ENCODE data around the gene TMEM271.

TMEM271 gene

GRCh38 chr4:576245-576821 lies at the start of gene TMEM271:
TMEM271 (minus strand) TSS chr4:576295; CDS start chr4:576062, 233 bp downstream.
- no peak for DNase-seq

GRCh38 chr4:625631-626161 lies 49.6 kb upstream of the TMEM271 start:
- DNase-seq: no peak

- no peak for DNase-seq
These were observed 48.9 kb upstream of the TMEM271 start, which contains the start of gene PDE6B for GRCh38 chr4:624705-625590. PDE6B (plus strand) TSS chr4:625573; CDS start chr4:625627, 54 bp downstream.

DNA sequence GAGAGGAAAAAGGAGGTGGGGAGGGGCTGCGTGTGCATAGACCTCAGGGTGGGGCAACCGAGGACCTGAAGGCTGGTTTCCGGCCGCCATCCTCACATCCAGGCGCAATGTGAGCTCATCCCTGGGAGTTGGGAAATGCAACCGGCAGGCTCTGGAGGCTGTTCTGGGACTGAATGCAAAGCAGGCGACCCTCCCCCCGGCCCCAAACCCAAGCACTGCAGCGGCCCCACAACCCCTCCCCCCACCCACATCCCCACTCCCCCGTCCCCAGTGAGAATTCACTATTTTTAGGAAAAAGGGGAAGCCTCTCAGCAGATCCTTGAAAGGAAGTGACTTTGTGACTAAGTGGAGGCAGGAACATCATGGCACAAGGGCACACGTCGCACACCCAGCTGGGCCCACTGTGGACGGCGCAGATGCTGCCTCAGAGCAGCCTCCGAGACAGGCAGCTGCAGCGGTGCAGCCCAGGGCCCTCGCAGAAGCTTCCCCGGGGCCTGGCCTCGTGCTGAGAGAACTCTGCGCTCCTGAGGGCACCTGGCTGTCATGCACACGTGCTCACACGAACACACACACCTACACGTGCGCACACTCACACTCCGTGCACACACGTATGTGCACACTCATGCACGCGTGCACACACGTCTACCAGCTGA lies 47.9 kb upstream of the TMEM271 start:
- no peak for DNase-seq

DNA sequence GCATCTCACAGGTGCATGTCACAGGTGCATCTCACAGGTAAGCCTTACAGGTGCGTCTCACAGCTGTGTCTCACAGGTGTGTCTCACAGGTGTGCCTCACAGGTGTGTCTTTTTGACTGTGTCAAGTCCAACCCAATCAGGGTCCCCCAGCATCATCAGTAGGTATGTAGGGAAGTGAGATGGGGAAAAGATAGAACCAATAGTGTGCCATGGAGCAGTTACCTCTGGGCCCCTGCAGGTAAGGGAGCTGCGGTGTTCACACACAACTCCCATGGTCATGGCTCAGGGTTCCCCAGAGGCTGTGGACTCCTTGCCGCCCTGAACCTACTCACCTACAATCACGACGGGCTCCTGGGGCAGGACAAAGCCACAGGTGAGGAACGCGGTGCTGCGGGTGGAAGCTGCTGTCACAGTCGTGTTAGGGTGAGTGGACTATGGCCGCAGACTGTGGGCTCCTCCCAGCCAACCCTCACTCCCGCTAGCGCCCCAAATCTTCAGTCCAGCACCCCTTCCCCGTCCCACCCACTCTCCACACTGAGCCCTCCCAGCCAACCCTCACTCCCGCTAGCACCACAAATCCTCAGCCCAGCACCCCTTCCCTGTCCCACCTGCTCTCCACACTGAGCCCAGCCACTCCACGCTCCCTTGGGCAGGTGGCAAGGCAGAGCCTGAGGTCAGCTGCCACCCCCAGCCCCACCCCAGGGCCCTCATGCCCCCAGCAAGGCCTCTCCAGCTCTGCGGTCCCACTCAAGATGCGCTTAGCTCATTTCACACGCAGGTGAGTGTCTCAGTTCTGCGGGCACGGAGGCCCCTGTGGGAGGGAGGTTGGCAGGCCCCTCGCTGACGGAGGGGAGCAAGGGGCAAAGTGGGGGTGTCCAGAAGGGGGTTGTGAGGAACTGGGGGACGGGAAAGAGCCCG lies 47.2 kb upstream of the TMEM271 start:
- DNase-seq: no peak

DNA sequence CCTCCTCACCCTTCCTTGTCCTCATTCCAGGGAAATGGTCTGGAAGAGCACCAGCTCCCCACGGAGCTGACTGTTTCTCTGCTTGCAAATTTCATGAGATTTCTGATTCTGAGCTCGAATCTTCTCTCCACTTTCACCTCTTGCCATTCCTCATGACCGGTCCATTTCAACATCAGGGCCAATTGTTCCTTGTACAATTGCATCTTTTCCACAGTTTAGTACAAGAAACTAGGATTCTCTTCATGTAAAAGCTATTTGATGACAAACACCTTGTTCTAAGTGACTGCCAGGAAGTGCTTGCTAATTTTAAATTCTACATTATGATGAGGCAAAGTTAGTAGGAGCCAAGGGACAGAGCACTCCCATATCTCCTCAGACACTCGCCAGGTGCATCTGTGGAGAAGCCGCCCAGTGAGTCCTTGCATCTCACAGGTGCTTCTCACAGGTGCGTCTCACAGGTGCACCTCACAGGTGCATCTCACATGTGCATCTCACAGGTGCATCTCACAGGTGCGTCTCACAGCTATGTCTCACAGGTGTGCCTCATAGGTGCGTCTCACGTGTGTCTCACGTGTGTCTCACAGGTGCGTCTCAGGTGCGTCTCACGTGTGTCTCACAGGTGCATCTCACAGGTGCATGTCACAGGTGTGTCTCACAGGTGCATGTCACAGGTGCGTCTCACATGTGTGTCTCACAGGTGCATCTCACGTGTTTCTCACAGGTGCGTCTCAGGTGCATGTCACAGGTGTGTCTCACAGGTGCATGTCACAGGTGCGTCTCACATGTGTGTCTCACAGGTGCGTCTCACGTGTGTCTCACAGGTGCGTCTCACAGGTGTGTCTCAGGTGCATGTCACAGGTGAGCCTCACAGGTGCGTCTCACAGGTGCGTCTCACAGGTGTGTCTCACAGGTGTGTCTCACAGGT lies 46.2 kb upstream of the TMEM271 start:
- no peak for DNase-seq

DNA sequence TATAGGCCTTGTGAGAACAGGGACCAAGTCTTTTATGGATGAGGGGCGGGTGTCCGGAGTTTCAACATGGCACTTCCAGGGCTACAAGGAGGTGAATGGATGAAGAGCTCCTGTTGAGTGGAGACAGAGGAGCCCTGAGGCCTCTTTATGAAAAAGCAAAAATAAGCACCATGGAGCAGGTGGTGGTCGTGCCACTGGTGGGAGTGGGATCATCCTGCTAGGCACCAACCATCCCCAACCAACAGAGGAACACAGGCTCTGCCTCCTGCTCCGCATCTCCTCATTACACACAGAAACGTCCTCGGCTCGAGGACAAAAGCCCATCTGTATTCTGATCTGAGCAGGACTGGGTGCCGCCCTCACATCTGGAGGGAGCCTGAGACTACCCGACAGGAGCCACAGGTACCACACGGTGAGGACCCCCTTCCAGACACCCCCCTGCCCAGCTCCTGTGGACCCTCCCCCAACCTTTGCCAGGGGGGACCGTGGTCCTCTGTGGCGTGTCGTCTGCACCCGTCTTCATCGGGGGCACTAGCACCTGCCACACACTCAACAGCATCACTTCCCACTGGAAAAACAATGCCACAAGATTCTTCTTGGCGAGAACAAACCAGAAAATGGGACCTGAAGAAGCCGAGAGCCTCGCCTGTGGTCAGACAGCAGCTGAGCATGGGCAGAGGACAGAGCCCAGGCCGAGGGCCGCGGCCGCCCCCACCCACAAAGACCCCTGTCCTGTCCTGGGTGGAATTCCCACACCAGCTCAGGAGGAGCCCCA lies 45.4 kb upstream of the TMEM271 start:
- no peak for DNase-seq

DNA sequence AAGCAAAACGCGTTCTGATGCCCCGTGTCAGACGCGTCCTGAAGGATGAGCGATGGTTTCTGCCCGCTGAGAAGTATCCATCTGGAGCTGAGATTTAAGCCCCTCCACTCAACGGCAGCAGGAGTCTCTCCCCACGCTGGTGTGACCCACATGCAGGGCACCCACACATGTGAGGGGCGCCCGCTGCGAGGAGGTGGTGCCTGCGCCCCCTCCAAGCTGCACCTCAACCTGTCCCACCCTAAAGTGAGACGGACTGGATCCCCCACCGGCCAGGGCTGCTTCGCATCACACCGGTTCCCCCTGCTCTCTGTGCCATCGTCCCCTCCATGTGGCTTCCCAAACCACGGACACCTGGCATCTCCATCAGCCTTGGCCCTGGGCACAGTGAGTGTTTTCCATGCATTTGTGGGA lies 44.8 kb upstream of the TMEM271 start:
- DNase-seq: no peak

DNA sequence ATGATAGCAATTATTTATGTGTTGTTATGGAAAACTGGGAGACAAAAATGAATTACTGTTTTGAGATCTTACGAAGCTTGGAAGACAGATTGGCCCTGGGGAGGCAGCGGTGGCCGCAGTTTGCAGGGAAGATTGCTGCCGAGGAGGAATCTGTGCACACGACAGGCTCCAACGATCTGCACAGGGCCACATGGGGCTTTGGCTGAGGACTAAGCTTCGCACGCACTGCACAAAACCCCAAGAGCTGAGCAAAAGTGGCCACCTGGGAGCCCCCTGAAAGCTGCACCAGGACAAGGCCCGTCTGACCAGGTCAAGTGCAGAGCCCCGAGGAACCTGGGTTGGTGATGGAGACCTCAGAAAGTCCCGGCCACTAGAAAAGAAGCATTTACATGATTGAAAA lies 44.1 kb upstream of the TMEM271 start:
- DNase-seq: no peak

GRCh38 chr4:617644-618641 lies 41.8 kb upstream of the TMEM271 start:
- no peak for DNase-seq

GRCh38 chr4:616911-617643 lies 41.0 kb upstream of the TMEM271 start:
- DNase-seq: no peak

GRCh38 chr4:616091-616490 lies 40.0 kb upstream of the TMEM271 start:
- no peak for DNase-seq

DNA sequence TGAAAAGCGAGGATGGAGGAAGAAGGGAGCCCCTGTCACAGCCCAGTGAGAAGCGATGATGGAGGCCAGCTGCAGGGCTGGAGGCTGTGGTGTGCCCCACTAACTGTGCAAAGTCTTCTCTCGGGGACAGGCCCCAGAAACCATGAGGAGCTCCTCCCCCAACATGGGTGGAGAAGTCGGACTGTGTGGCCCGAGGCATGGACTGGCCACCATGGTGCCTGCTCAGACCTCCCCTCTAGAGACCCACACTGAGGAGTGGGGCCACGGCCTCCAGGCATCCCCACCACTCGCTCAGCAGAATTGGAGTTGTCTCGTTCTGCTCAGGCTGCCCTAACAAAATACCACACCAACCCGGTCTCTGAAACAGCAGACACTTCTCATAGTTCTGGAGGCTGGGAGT lies 37.0 kb upstream of the TMEM271 start:
- DNase-seq: no peak

GRCh38 chr4:612749-613125 lies 36.6 kb upstream of the TMEM271 start:
- DNase-seq: no peak

GRCh38 chr4:612052-612748 lies 36.1 kb upstream of the TMEM271 start:
- DNase-seq: no peak

DNA sequence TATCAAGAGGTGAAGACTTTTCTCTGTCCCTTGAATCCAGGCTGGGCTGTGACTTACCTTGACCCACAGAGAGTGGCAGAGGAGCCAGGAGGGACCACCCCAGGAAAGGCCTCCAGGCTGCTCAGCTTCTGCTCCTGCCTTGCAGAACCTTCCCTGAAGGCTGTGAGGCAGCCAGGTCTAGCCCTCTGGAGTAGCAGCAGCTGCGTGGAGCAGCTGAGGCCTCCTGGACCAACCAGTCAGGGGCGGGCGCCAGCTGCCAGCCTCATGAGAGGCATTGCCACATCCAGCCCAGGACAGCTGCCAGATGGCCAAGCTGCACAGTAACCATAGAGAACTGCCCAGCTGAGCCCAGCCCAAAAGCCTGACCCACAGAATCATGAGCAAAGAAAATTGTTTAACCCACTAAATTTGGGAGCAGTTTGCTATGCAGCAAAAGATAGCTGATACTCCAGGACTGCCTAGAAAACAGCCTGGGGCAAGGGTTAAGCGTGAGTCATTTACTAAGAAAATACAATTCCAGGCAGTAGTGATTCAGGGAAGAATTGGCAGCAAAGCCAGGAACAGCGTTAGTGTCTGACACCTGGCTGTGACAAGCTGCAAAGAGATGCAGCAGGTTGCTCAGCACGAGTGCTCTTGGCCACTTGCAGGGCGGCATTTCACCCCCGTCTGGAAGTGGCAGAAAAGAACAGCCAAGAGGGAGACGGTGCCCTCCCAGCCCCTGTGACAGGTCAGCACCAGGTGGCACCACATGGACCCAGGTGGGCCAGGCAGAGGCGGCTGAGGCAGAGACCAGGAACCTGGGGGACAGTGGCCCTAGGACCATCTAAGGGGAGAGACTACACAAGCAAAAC lies 34.5 kb upstream of the TMEM271 start:
- DNase-seq: no peak
